PFSK-1 (cell line): ENCODE data around the gene TRMT5.

Source experiments
- FOXP2 ChIP-seq: optimal IDR thresholded peaks from 2 replicates; pipeline ENCODE3; 2011; ENCODE audit warnings: borderline replicate concordance, control low read depth, inconsistent platforms; ENCODE audit not compliant: insufficient read depth; ENCODE audit errors: extremely low read length, extremely low read depth
- POLR2AphosphoS5 ChIP-seq: IDR thresholded peaks from 2 replicates; pipeline ENCODE4 v1.6.1; 2012; ENCODE audit warnings: low read depth, mild to moderate bottlenecking, control low read depth, low read length, moderate library complexity
- REST ChIP-seq, 2 experiments: IDR thresholded peaks; 2 replicates each; pipeline versions ENCODE4 v1.6.1 to v1.8.0; 2011 to 2012; ENCODE audit warnings: low read depth in 2 of 2, low read length in 2 of 2, control low read depth in 1 of 2, inconsistent platforms in 1 of 2, mild to moderate bottlenecking in 1 of 2, moderate library complexity in 1 of 2; ENCODE audit not compliant: insufficient read depth in 1 of 2
- SIN3A ChIP-seq: IDR thresholded peaks from 2 replicates; pipeline ENCODE4 v1.6.1; 2012; ENCODE audit warnings: mild to moderate bottlenecking, low read length, moderate library complexity, borderline replicate concordance; ENCODE audit not compliant: insufficient read depth
- TAF1 ChIP-seq: IDR thresholded peaks from 2 replicates; pipeline ENCODE4 v1.6.1; 2012; ENCODE audit warnings: low read length, control low read depth, borderline replicate concordance; ENCODE audit not compliant: insufficient read depth

The TRMT5 gene

GRCh38 chr14:60951776-60952435, 29.0 kb downstream of the TRMT5 start:
- TF ChIP-seq REST (IDR thresholded peaks at IDR 0.05; ENCODE audit: insufficient read depth in 1 of 2, low read depth in 2 of 2, low read length in 2 of 2) (no peak), FOXP2 (no peak), TAF1 (no peak), POLR2AphosphoS5 (no peak), SIN3A (no peak)

GRCh38 chr14:60946773-60947172, 34.1 kb downstream of the TRMT5 start:
- TF ChIP-seq POLR2AphosphoS5 (no peak), SIN3A (no peak)

GRCh38 chr14:60945984-60946383, 34.9 kb downstream of the TRMT5 start:
- no peak for TF ChIP-seq FOXP2
- no peak for TF ChIP-seq TAF1
- TF ChIP-seq POLR2AphosphoS5 = no peak
- TF ChIP-seq SIN3A = no peak
- TF ChIP-seq REST (IDR thresholded peaks at IDR 0.05; ENCODE audit: insufficient read depth in 1 of 2, low read depth in 2 of 2, low read length in 2 of 2) = no peak

- TF ChIP-seq POLR2AphosphoS5 (no peak), SIN3A (no peak), TAF1 (no peak), REST (IDR thresholded peaks at IDR 0.05; ENCODE audit: insufficient read depth in 1 of 2, low read depth in 2 of 2, low read length in 2 of 2) (no peak), FOXP2 (no peak)
Measured at GRCh38 chr14:60944204-60944603, 36.7 kb downstream of the TRMT5 start.

GRCh38 chr14:60943637-60944032, 37.2 kb downstream of the TRMT5 start:
- TF ChIP-seq SIN3A = no peak
- no peak for TF ChIP-seq REST (IDR thresholded peaks at IDR 0.05; ENCODE audit: insufficient read depth in 1 of 2, low read depth in 2 of 2, low read length in 2 of 2)
- no peak for TF ChIP-seq TAF1
- TF ChIP-seq POLR2AphosphoS5 = no peak
- TF ChIP-seq FOXP2 = no peak
